C4-2B (cell line): ENCODE results near the gene DEPDC1.

ENCODE experiments used
- ZFX ChIP-seq: fragments of 450-650 bp; IDR thresholded peaks from 2 replicates; pipeline ENCODE4 v1.6.1; 2017
- TF ChIP-seq, protein P1 (sequence below): fragments of 450-650 bp; conservative IDR thresholded peaks from 2 replicates; pipeline ENCODE4 v1.5.1; 2017; ENCODE audit warnings: mild to moderate bottlenecking

DNA sequence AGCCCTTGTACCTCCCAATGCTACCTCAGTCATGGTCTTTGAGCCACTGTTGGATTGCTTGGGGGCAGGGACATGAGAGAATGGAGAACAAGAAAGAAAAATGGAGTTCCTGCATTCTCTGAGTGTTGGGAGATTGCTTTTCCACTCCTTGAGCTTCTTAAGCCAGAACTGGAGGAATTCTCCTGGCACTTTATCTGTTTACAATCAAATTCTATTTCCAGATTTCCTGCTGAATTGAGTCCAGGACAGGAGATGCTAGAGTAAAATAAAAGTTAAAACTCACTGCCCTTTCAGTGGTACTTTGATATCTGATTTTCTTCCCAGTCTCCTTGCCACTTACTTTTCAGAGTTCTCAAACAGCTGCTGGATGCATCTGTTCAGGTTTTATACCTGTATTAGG is 24.4 kb upstream of the DEPDC1 start:
- TF ChIP-seq, protein P1, sequence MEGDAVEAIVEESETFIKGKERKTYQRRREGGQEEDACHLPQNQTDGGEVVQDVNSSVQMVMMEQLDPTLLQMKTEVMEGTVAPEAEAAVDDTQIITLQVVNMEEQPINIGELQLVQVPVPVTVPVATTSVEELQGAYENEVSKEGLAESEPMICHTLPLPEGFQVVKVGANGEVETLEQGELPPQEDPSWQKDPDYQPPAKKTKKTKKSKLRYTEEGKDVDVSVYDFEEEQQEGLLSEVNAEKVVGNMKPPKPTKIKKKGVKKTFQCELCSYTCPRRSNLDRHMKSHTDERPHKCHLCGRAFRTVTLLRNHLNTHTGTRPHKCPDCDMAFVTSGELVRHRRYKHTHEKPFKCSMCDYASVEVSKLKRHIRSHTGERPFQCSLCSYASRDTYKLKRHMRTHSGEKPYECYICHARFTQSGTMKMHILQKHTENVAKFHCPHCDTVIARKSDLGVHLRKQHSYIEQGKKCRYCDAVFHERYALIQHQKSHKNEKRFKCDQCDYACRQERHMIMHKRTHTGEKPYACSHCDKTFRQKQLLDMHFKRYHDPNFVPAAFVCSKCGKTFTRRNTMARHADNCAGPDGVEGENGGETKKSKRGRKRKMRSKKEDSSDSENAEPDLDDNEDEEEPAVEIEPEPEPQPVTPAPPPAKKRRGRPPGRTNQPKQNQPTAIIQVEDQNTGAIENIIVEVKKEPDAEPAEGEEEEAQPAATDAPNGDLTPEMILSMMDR, result no peak
- no peak for TF ChIP-seq ZFX
